GM12892 (cell line): ENCODE results near the gene TBXAS1.

Experiments used
- POLR2A ChIP-seq: IDR thresholded peaks from 2 replicates; pipeline ENCODE4 v1.6.1; 2011; ENCODE audit warnings: low read depth, low read length, control low read depth
- POLR2AphosphoS5 ChIP-seq: IDR thresholded peaks from 2 replicates; pipeline ENCODE4 v1.6.1; 2011; ENCODE audit warnings: low read depth, low read length, control low read depth
- TAF1 ChIP-seq: IDR thresholded peaks from 2 replicates; pipeline ENCODE4 v1.6.1; 2011; ENCODE audit warnings: low read depth, mild to moderate bottlenecking, control low read depth, low read length, borderline replicate concordance

DNA sequence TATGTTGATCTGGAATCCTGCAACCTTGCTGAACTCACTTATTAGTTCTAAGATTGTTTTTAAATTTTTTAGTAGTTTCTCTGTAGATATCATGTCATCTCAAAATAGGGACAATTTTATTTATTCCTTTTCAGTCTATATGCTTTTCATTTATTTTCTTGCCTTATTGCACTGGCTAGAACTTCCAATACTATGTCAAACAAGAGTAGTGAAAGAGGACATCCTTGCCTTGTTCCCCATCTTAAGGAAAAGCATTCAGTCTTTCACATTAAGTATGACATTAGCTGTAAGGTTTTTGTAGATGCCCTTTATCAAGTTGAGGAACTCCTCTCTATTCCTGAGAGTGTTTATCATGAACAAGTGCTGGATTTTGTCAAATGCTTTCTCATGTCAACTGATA, 77.8 kb downstream of the TBXAS1 start:
- TF ChIP-seq POLR2AphosphoS5 (no peak), POLR2A (no peak), TAF1 (no peak)
